Tibial nerve (tissue), 4 donors: ENCODE results near the gene THSD7B.

Experiments used
- EP300 ChIP-seq, 2 donors: sonication (generic); formaldehyde crosslinking; IDR thresholded peaks; one replicate each; pipeline ENCODE4 v1.6.1; 2017; ENCODE audit warnings: antibody characterized with exemption in 2 of 2, mild to moderate bottlenecking in 1 of 2
- POLR2A ChIP-seq, 2 donors: fragments of 450-650 bp; IDR thresholded peaks; one replicate each; pipeline ENCODE4 v1.6.1; 2017; ENCODE audit warnings: antibody characterized with exemption in 2 of 2, mild to moderate bottlenecking in 2 of 2, moderate library complexity in 2 of 2
- TF ChIP-seq, protein P1 (sequence below), 5 experiments: fragments of 200-600 bp in 3 of 5; fragments of 450-650 bp in 2 of 5; sonication (generic) in 3 of 5; IDR thresholded peaks; one replicate each; pipeline ENCODE4 v1.5.1; 2016 to 2019; ENCODE audit warnings: antibody characterized with exemption in 5 of 5, mild to moderate bottlenecking in 3 of 5, moderate library complexity in 2 of 5

DNA sequence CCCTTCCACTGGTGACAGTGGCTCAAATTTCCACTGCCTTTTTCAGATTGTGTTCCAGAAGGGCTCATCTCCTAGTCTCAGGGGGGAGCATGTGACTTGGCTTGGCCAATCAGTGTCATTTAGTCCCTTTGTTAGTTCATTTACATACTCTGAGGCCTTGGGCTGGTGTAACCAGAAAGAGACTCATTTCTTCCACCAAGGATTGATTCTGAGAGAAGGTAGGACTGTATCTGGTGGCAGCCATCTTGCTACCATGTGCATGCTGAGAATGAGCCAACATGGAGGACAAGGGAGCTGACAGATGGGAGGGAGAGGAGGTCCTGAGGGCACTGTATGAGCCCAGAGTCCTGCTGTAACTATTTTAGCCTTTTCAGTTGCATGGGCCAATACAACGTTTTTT is 191.7 kb downstream of the THSD7B start:
- TF ChIP-seq, protein P1, sequence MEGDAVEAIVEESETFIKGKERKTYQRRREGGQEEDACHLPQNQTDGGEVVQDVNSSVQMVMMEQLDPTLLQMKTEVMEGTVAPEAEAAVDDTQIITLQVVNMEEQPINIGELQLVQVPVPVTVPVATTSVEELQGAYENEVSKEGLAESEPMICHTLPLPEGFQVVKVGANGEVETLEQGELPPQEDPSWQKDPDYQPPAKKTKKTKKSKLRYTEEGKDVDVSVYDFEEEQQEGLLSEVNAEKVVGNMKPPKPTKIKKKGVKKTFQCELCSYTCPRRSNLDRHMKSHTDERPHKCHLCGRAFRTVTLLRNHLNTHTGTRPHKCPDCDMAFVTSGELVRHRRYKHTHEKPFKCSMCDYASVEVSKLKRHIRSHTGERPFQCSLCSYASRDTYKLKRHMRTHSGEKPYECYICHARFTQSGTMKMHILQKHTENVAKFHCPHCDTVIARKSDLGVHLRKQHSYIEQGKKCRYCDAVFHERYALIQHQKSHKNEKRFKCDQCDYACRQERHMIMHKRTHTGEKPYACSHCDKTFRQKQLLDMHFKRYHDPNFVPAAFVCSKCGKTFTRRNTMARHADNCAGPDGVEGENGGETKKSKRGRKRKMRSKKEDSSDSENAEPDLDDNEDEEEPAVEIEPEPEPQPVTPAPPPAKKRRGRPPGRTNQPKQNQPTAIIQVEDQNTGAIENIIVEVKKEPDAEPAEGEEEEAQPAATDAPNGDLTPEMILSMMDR (IDR thresholded peaks at IDR 0.05), result no peak
- no peak for TF ChIP-seq EP300 (IDR thresholded peaks at IDR 0.05)
- no peak for TF ChIP-seq POLR2A (IDR thresholded peaks at IDR 0.05)
